CD4-positive, alpha-beta T cell treated with Interleukin-15 for 4 hours (primary cell): ENCODE data around the gene SLFN14.
"Not testable (repeated sequence)": the region's sequence is repeated elsewhere in the genome, so short reads cannot be mapped to it uniquely, and the experiment has no call there.

Experiments
- DNase-seq: peaks from one replicate; pipeline ENCODE4 v3.0.0-alpha.2; 2020; ENCODE audit warnings: low spot score

The SLFN14 gene

GRCh38 chr17:35560703-35561102 lies at the start of gene SLFN14:
TSS of gene SLFN14 (minus strand) at chr17:35560819. CDS start at chr17:35558062, 2,757 bp downstream.
- no peak for DNase-seq

GRCh38 chr17:35609831-35610230 lies 49.2 kb upstream of the SLFN14 start:
- no peak for DNase-seq

DNA sequence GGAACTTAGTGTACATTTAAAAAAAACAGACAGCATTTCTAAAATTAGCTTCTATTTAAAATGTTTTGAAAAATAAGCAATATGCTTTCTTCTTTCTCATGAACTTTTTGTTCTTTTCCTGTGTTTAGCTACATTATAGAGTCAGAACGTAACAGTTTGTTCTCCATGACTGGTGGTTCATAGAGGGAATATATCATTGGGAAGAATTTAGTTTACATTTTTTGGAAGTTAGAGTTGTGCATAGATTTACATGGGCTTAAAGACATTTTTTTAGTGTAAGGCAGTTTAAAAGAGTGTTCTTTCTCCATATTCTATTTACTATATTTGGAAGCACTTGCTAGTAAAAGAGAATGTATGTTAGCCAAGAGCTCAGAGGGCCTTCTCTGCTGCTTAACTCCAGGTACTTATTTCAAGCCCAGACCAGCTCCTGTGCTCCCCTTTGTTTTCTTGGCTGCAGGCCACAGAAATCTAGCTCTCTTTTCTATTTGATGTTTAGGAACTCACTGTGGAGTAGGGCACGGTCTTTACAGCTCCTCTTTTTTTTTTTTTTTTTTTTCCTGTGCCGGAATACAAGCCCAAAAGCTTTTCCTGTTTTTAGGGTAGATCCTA lies 46.7 kb upstream of the SLFN14 start:
- DNase-seq = no peak

GRCh38 chr17:35605678-35606077 lies 45.1 kb upstream of the SLFN14 start:
- DNase-seq = no peak

DNA sequence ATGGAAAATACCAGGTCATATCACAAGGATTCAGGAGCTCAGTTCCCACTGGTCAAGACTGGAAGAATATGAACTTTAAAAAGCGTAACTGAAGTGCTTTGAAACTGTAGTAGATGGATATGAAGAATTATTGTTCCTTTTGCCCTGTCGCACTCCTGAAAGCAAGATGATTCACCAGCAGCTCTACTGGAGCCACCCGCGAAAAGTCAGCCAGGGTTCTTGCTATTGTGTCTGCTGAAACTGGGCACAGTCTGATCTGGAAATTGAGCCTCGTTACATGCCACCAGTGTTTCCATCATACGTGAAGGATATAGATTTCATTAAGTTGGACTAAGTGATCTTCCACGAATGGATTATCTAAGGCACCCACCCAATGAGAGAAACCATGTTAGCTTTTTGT lies 43.1 kb upstream of the SLFN14 start:
- DNase-seq = no peak

DNA sequence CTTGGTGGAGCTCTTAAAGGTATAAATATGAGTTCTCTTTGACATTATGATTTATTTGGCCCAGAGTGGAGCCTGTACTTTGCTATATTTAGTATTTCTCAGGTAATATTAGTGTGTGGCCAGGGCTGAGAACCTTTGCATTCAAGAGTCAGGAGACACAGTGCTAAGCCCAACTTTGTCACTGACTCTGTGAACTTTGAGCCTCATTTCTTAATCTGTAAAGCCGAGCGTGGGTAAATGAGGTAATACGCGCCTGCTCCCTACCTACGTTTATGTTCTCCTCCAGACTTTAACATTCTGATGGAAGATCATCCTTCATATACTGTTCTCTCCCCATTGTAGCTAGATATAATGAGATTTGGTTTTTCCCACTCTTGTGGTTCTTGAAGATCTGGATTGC lies 37.0 kb upstream of the SLFN14 start:
- DNase-seq = no peak

DNA sequence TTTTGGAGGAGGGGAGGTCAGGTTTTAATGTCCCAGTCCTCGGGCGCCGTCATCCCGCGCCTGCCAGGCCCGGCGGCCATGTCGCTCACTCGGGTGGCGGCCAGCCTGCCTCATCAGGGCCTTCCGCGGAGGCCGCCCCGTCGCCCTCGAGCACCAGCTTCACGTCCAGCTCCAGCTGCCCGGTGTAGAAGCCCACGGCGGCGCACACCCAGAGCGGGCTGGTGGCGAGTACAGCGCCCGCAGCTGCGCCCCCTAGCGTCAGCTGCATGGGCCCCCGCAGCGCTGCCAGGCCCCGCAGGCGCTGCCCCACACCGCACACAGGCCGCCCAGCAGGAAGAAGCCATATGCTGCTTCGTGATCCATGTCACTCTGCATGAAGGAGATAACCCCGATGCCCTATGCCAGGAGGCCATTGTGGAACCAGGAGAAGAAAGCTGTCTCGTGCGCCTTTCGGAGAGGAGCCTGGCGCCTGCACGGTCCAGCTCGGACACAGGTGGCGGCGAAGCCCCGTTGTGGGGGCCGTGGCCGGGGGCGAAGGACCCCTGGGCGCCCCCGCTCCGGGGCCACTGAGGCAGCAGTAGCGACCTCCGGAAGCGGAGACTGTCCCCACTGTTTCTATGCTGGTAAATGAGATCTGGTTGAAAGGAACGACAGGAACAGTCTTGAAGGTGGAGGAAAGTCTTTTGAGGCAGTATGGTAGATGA lies 36.1 kb upstream of the SLFN14 start:
- no peak for DNase-seq

- DNase-seq = no peak
Observed at GRCh38 chr17:35596072-35596471, 35.5 kb upstream of the SLFN14 start.

GRCh38 chr17:35588196-35588920 lies 27.7 kb upstream of the SLFN14 start:
- peak; percentile 50 for DNase-seq

- DNase-seq = peak; percentile 98
Observed at GRCh38 chr17:35587074-35587961, 26.7 kb upstream of the SLFN14 start, which contains the start of gene AP2B1. TSS of gene AP2B1 (plus strand) at chr17:35587322. CDS start at chr17:35594031, 6,709 bp downstream.

- DNase-seq = no peak
Observed at GRCh38 chr17:35586569-35587073, 26.0 kb upstream of the SLFN14 start.

GRCh38 chr17:35584061-35584460 lies 23.4 kb upstream of the SLFN14 start:
- DNase-seq = no peak

DNA sequence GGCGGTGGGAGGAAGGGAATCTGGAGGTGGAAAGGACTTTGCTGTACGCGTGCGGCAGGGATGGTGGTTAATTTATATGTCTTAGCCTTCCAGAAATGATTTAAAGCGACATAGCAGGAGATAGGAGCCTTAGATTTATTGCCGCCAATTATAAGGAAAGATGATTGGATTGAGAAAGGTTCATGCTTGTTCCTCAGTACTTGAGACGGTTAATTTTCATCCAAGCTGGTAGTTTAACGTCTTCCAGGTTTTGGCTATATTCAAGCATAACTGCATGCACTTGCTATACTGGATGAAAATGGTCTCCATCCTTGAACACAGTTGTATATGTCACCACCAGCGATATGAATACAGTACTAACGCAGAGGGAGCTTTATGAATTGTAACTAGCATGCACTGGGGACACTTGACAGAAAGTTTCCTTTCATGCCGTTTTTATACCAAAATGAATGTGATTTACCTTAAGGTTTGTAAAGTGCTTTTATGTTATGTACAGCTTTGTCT lies 18.4 kb upstream of the SLFN14 start:
- DNase-seq = no peak

GRCh38 chr17:35578197-35578928 lies 17.7 kb upstream of the SLFN14 start, which contains the start of gene PEX12:
TSS of gene PEX12 (minus strand) at chr17:35578571. CDS start at chr17:35578021, 550 bp downstream.
- DNase-seq = peak; percentile 90

DNA sequence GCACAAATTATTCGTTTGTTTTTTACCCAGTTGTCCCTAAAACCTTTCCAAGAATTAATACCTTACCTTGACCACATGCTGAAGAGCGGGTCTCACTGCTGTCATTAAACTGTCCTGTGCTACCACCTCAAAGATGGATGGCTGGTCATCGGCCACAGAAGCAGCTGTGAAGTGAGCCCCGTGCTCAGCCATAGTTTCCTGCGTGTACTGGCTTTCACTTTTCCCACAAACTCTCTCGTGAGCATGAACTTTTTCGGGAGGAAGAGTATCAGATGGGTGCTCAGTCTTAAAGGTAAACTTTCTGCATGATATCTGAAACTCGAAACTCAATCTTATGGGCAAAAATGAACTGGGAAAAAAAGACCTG lies 17.2 kb upstream of the SLFN14 start:
- DNase-seq = peak; percentile 19

DNA sequence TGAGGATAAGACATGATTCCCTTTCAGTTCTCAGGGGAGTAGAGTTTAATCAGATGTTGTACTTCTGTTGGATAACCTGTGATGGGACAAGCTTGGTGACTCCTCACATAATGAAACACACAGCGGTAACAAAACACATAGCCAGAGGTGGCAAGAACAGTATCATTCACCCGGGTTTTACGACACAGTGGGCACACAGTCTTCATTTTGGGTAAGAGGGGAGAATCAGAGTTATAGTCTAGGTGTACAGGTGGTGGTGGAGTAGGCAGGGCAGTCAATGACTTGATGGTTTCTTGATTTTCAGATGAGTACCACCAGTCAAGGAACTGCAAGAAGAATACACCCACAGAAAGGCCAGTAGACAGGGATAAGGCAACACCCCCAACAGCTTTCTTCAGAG lies 15.1 kb upstream of the SLFN14 start:
- no peak for DNase-seq

DNA sequence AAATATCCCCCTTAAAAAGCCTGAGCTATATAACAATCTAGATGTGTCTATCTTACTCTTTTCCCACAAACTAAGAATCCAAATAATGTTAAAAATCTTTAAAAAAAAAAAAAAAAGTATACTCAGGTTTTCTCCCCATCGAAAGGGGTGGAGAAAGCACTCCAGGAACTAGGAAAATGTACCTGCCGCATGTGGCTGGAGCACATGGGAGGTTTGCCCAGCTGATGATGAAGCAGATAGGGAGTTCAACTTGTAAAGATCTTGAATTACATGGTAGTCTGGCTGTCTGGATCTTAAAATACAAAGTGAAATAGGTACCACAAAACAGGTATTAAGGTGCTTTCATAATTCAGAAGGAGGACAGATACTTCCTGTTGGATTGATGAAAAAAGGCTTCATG lies 8.8 kb upstream of the SLFN14 start:
- DNase-seq = no peak

DNA sequence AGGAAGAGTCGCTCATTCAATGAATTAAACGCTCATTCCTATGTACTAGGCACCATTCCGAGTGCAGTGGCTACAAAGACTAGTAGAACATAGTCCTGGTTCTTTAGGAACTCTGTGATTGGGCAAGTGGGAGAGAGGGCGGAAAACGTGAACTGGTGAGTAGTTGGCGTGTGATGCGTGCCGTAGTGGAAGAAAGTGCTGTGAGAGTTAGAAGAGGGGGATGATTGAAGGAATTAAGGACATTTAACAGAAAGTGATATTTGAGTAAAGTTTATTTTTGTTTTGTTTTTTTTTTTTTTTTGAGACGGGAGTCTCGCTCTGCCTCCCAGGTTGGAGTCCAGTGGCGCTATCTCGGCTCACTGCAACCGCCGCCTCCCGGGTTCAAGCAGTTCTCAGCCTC lies 7.9 kb upstream of the SLFN14 start:
- peak; percentile 33 for DNase-seq

- no peak for DNase-seq
Observed at GRCh38 chr17:35566968-35567367, 6.3 kb upstream of the SLFN14 start.

DNA sequence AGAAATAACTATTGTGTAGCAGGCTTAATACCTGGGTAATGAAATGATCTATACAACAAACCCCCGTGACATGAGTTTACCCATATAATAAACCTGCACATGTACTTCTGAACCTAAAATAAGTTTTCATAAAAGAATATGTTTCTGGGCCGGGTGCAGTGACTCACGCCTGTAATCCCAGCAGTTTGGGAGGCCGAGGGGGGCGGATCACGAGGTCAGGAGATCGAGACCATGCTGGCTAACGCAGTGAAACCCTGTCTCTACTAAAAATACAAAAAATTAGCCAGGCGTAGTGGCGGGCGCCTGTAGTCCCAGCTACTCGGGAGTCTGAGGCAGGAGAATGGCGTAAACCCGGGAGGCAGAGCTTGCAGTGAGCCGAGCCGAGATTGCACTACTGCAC lies 2.6 kb upstream of the SLFN14 start:
- not testable (repeated sequence) for DNase-seq
